ENCODE data around the gene SCARB2. TPM values are rescaled to one million over a fixed set of nuclear protein-coding genes. Genes with fewer than 3 reads are reported as not detected.
A peak's percentile ranks its signal among the peaks of the same experiment; 100 is the strongest.

SCARB2 gene
- total and polyA plus RNA-seq, 10 donors = 27.2 to 201 (median 141) TPM

GRCh38 chr4:76212851-76213414 is 691 bp downstream of the SCARB2 start:
- intact Hi-C loops (cut with DNase I; ENCODE audit: low total_unique reads) = no loop called here
- peak overlapping the region; percentile 54 to 85 (median 74) for H3K4me3 ChIP-seq
- H3K9me3 ChIP-seq = no peaks in the 10 kb centered on the region
- H3K4me1 ChIP-seq = peaks cover 45 to 74% (median 64%) of the 10 kb centered on the region in 6 donors
- TF ChIP-seq POLR2A (IDR thresholded peaks at IDR 0.05) (no peak), POLR2AphosphoS5 (IDR thresholded peaks at IDR 0.05) (no peak)
- DNase-seq = no peak
- H3K27ac ChIP-seq = peak overlapping the region; percentile 91 to 97 (median 96)
- WGBS, 5 donors = 3 to 12% (median 4%) methylated on average over 13 to 14 of the region's 14 CpGs
- H3K27me3 ChIP-seq (replicated peaks in 1 of 7) = no peaks in the 10 kb centered on the region
- H3K36me3 ChIP-seq = peaks cover 0 to 6% (median 0%) of the 10 kb centered on the region in 6 donors

GRCh38 chr4:76211769-76212708 is 1.6 kb downstream of the SCARB2 start:
- no peak for DNase-seq
- intact Hi-C loops (cut with DNase I; ENCODE audit: low total_unique reads) = no loop called here
- Histone ChIP-seq H3K4me3 (peak overlapping the region; percentile 54 to 85 (median 74)), H3K27ac (peak overlapping the region; percentile 91 to 97 (median 96)), H3K4me1 (peaks cover 52 to 78% (median 73%) of the 10 kb centered on the region in 6 donors), H3K27me3 (replicated peaks in 1 of 7) (no peaks in the 10 kb centered on the region), H3K9me3 (no peaks in the 10 kb centered on the region), H3K36me3 (peaks cover 0 to 6% (median 0%) of the 10 kb centered on the region in 6 donors)
- WGBS, 5 donors = 48 to 70% (median 61%) methylated on average over 6 of the region's 6 CpGs
- TF ChIP-seq POLR2A (IDR thresholded peaks at IDR 0.05) = no peak
- TF ChIP-seq, protein P1, sequence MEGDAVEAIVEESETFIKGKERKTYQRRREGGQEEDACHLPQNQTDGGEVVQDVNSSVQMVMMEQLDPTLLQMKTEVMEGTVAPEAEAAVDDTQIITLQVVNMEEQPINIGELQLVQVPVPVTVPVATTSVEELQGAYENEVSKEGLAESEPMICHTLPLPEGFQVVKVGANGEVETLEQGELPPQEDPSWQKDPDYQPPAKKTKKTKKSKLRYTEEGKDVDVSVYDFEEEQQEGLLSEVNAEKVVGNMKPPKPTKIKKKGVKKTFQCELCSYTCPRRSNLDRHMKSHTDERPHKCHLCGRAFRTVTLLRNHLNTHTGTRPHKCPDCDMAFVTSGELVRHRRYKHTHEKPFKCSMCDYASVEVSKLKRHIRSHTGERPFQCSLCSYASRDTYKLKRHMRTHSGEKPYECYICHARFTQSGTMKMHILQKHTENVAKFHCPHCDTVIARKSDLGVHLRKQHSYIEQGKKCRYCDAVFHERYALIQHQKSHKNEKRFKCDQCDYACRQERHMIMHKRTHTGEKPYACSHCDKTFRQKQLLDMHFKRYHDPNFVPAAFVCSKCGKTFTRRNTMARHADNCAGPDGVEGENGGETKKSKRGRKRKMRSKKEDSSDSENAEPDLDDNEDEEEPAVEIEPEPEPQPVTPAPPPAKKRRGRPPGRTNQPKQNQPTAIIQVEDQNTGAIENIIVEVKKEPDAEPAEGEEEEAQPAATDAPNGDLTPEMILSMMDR (IDR thresholded peaks at IDR 0.05 in 8 of 11, conservative IDR thresholded peaks at IDR 0.05 in 3 of 11) = no peak
- no peak for TF ChIP-seq POLR2AphosphoS5 (IDR thresholded peaks at IDR 0.05)

GRCh38 chr4:76210452-76210851 is 3.2 kb downstream of the SCARB2 start:
- TF ChIP-seq, protein P1 (IDR thresholded peaks at IDR 0.05 in 8 of 11, conservative IDR thresholded peaks at IDR 0.05 in 3 of 11) = no peak
- TF ChIP-seq POLR2AphosphoS5 (IDR thresholded peaks at IDR 0.05) = no peak
- no peak for TF ChIP-seq POLR2A (IDR thresholded peaks at IDR 0.05)
- 31 to 41% (median 39%) methylated on average over 4 of the region's 4 CpGs for WGBS, 5 donors
- no peak for DNase-seq
- intact Hi-C loops (cut with DNase I; ENCODE audit: low total_unique reads) = no loop called here
- Histone ChIP-seq H3K27ac (peak overlapping the region; percentile 58 to 97 (median 96)), H3K4me1 (peaks cover 52 to 92% (median 86%) of the 10 kb centered on the region in 6 donors), H3K9me3 (no peaks in the 10 kb centered on the region), H3K27me3 (replicated peaks in 1 of 7) (no peaks in the 10 kb centered on the region), H3K36me3 (peaks cover 0 to 6% (median 0%) of the 10 kb centered on the region in 6 donors), H3K4me3 (peak overlapping the region in 4 of 8 donors; percentile 9 to 82 (median 43))

- Histone ChIP-seq H3K4me3 (peak overlapping the region in 1 of 8 donors; percentile 82), H3K27ac (peak overlapping the region; percentile 58 to 97 (median 96))
- intact Hi-C loops (cut with DNase I; ENCODE audit: low total_unique reads) = no loop called here
Measured at GRCh38 chr4:76209881-76210280, 3.7 kb downstream of the SCARB2 start.

More at GRCh38 chr4:76209881-76210280, 3.7 kb downstream of the SCARB2 start:
- H3K4me1 ChIP-seq = peaks cover 50 to 94% (median 85%) of the 10 kb centered on the region in 6 donors
- WGBS, 5 donors = 46 to 73% (median 64%) methylated on average over 4 of the region's 4 CpGs
- TF ChIP-seq POLR2AphosphoS5 (IDR thresholded peaks at IDR 0.05) (no peak), POLR2A (IDR thresholded peaks at IDR 0.05) (no peak)
- TF ChIP-seq, protein P1 (IDR thresholded peaks at IDR 0.05 in 8 of 11, conservative IDR thresholded peaks at IDR 0.05 in 3 of 11) = no peak
- no peak for DNase-seq
- no peaks in the 10 kb centered on the region for H3K9me3 ChIP-seq
- no peaks in the 10 kb centered on the region for H3K27me3 ChIP-seq (replicated peaks in 1 of 7)
- peaks cover 0 to 6% (median 0%) of the 10 kb centered on the region in 6 donors for H3K36me3 ChIP-seq

Measured in spleen (tissue), 11 donors.